ENCODE data around the gene JAGN1.
"Not testable (repeated sequence)": the region's sequence is repeated elsewhere in the genome, so short reads cannot be mapped to it uniquely, and the experiment has no call there.

- TF ChIP-seq SP1 (IDR thresholded peaks at IDR 0.05; ENCODE audit: low read depth, low read length); ATF3 (IDR thresholded peaks at IDR 0.05; ENCODE audit: insufficient read depth, low read depth, low read length); EP300 (IDR thresholded peaks at IDR 0.05; ENCODE audit: borderline replicate concordance in 1 of 2, low read depth in 2 of 2, low read length in 2 of 2); HDAC2 (IDR thresholded peaks at IDR 0.05; ENCODE audit: borderline replicate concordance in 1 of 2, low read depth in 2 of 2, low read length in 2 of 2); TBP (IDR thresholded peaks at IDR 0.05; ENCODE audit: low read depth, low read length); POLR2A (IDR thresholded peaks at IDR 0.05; ENCODE audit: control extremely low read depth in 1 of 2, low read depth in 2 of 2, low read length in 2 of 2); YY1 (IDR thresholded peaks at IDR 0.05; ENCODE audit: low read depth, low read length): not testable (repeated sequence)
- TF ChIP-seq CTCF (IDR thresholded peaks at IDR 0.05; ENCODE audit: control extremely low read depth in 1 of 3, insufficient read depth in 1 of 3, low read depth in 1 of 3, low read length in 3 of 3) (peak in 2 of 3 experiments; percentile 15 to 34; a peak in 2 of 4 replicates), RAD21 (IDR thresholded peaks at IDR 0.05 in 1 of 2, conservative IDR thresholded peaks at IDR 0.05 in 1 of 2; ENCODE audit: low read depth in 2 of 2, low read length in 2 of 2) (peak; percentile 25 to 35; a peak in 3 of 4 replicates)
Measured at GRCh38 chr3:9848860-9849259, 41.5 kb upstream of the JAGN1 start.
